GM18517 (cell line): ENCODE data around the gene ZSCAN29.
"Not testable (repeated sequence)": the region's sequence is repeated elsewhere in the genome, so short reads cannot be mapped to it uniquely, and the experiment has no call there.

Experiments
- ATAC-seq: cut with Tn5 transposase; IDR thresholded peaks from one replicate; pipeline ENCODE4 v1.9.1; 2021; ENCODE audit warnings: mild to moderate bottlenecking, moderate library complexity; ENCODE audit not compliant: unreplicated experiment

ZSCAN29 gene

GRCh38 chr15:43370975-43371974 lies at the start of gene ZSCAN29, which contains the start of gene TUBGCP4:
TSS of gene ZSCAN29 (minus strand) at chr15:43371043. CDS start at chr15:43369913, 1,130 bp downstream.
TSS of gene TUBGCP4 (plus strand) at chr15:43371101. CDS start at chr15:43371355, 254 bp downstream.
- ATAC-seq: no peak

DNA sequence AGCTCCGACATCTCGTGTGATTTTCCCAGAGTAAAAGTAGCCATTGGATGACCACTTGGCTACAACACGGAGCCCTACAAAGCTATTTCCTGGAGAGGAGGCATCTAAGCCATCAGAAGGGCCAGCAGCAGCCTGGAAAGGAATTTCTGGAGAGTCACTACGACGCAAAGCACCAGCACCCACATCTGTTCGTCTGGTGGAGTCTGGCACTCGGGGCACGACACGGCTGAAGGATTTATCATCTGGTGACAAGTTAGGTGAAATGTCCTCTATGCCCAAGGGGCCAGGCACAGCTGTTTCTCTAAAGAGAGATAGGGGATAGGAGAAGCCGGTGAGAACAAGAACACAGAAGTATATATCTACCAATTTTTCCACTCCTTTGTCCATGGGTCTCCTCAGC lies 49.6 kb upstream of the ZSCAN29 start:
- ATAC-seq: no peak

- no peak for ATAC-seq
Measured at GRCh38 chr15:43414196-43414595, 43.4 kb upstream of the ZSCAN29 start.

DNA sequence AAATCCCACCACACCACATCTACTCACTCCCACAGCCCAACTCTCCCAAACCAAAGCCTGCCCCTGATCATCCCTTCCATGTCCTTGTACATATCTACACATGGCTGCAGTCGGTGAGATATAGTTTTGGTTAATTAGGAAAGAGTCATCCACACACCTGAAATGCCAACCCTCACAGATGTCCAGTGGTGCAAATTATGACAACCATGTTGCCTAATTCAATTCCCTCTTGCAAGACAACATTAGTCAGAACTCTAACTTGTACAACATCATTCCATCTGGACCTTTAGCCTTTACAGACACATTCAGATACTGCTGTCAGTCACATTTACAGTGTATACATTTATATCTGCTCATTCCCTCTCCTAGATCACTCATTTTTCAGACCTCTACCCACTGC lies 41.3 kb upstream of the ZSCAN29 start:
- ATAC-seq: no peak

DNA sequence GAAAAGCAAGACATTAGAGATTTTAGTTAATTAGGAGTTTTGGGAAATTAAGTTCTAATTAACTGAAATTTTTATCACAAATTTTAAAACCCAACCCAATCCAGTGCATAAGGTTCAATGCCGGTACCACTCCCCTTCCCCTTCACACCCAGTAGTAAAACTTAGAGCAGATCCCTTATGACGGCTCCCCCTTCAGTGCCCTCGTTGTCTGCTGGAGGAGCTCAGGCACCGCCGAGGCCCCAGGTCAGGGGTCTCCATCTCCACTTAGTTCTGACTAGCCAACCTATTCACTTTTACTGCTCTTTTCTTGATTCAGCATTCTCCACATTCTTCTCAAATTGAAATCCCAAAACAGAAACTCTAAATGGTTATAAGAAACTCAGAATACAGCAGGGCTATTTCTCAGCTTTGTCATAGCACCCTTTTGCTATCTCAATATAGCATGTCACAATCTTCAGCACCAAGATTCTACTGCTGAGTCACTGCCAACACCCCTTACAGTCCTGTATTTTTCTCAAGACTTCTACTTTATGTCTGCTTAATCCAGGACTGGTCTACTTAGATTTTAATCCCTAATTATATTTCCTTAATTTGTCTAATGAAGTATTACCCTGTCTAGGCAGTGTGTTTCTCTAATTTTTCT lies 39.9 kb upstream of the ZSCAN29 start:
- ATAC-seq: no peak

GRCh38 chr15:43408789-43409188 lies 37.9 kb upstream of the ZSCAN29 start:
- ATAC-seq: no peak

DNA sequence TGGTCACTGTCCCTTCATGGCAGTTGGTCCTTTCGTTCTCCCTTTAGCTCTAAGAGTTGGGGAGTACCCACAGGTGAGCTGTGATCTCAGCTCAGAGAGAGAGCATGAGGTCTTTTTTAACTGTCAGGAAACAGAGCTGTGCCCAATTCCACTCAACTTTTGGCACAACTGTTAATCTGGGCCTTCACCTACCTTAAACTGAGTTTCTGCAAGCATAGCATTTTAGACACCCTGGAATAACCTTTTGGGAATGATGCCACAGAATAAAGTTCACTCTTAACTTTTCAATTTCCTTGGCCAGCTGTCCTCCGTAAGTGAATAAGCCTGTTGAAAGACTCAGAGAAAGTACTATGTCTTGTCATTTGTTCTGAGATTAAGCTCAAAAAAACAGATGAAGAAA lies 36.0 kb upstream of the ZSCAN29 start:
- ATAC-seq: no peak

GRCh38 chr15:43406189-43406588 lies 35.3 kb upstream of the ZSCAN29 start:
- ATAC-seq: no peak

- no peak for ATAC-seq
Measured at GRCh38 chr15:43404130-43404529, 33.3 kb upstream of the ZSCAN29 start.

DNA sequence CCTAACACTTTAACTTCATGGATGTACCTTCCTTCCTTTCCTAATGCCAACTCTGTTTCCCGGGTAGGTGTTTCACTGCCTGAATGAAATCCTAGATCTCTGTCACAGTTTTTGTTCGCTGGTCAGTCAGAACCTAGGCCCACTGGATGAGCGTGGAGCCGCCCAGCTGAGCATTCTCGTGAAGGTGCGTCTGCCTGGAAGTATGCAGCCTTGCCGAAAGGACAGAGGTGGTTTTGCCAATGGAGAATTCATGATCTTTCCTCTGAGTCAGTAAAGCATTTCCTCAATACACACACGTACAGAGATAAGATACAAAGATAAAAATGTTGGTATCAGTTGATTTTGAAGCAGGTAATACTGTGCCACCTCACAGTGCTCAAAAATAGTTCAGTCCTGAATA lies 32.8 kb upstream of the ZSCAN29 start:
- no peak for ATAC-seq

DNA sequence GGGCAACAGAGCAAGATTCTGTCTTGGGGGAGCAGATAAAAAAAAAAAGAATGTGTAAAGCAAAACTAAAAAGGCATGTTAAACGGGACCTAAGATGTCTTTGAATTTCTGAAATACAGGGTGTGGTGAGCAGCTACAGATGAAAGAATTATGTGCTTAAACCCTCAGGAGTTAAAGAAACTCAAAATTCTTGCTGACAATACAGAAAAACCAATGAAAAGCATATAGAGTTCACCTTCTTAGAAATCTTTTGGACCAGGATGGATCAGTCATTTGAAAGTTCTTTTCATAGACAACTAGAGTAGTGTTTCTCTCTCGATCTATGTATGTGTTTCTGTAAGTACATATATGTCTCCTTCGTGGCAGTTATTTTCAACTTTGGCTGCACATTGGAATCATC lies 31.4 kb upstream of the ZSCAN29 start:
- ATAC-seq: no peak

DNA sequence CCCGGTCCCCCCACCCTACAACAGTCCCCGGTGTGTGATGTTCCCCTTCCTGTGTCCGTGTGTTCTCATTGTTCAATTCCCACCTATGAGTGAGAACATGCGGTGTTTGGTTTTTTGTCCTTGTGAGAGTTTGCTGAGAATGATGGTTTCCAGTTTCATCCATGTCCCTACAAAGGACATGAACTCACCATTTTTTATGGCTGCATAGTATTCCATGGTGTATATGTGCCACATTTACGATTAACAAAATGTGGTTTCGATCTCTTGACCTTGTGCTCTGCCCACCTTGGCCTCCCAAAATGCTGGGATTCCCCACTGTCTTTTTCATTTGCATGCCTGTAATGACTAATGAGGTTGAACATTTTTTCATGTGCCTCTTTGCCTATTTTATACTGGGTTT lies 22.7 kb upstream of the ZSCAN29 start:
- not testable (repeated sequence) for ATAC-seq

DNA sequence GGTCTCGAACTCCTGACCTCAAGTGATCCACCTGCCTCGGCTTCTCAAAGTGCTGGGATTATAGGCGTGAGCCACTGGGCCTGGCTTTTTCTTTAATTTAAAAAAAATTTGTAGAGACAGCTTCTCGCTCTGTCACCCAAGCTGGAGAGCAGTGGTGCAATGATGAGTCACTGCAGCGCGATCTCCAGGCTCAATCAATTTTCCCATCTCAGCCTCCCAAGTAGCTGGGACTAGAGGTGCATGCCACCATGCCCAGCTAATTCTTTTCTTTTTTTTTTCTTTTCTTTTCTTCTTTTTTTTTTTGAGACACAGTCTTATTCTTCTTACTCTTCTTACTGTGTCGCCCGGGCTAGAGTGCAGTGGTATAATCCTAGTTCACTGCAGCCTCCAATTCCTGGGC lies 19.9 kb upstream of the ZSCAN29 start:
- ATAC-seq: no peak

GRCh38 chr15:43383070-43383469 lies 12.2 kb upstream of the ZSCAN29 start:
- no peak for ATAC-seq

GRCh38 chr15:43382310-43382709 lies 11.5 kb upstream of the ZSCAN29 start:
- no peak for ATAC-seq

DNA sequence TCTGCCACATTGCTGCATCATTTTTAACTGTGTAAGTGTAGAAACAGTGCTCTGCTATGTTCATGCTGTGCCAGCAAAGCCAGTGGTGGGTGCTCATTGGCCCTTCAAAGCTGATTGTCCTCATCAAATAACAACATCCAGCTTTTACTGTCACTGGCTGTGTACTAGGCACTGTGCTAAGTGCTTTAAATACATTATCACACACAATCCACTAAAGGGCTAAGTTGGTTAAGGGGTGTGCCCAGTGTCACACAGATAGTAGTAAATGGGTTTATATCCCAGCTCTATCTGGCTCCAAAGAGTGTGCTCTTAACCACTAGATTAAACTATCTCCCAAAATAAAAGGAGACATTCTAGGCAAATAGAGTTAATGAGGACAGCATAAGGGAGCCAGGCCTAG lies 7.8 kb upstream of the ZSCAN29 start:
- ATAC-seq: no peak

DNA sequence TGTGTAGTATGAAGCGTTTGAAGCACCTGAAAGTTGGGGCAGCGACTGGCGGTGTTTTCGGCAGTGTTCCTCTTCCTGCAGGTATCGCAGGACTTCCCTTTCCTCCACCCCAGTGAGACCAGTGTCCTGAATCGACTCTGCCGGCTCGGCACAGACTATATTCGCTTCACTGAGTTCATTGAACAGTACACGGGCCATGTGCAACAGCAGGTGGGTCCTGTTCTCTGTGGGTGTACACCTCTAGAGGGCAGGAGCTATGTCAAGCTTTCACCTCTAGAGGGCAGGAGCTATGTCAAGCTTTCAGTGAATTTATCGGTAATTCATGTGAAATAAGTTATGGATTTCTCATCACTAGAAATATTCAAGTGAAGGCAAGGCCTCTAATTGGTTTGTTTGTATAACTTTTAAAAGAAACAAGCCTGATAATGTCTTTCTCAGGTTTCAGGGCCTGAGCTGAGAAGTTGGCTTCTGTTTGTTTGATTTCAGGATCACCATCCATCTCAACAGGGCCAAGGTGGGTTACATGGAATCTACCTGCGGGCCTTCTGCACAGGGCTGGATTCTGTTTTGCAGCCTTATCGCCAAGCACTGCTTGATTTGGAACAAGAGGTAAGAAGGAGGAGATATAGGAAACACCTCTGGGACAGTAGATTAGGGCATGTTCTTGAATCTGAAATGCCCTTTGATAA lies 5.3 kb upstream of the ZSCAN29 start:
- ATAC-seq: no peak

DNA sequence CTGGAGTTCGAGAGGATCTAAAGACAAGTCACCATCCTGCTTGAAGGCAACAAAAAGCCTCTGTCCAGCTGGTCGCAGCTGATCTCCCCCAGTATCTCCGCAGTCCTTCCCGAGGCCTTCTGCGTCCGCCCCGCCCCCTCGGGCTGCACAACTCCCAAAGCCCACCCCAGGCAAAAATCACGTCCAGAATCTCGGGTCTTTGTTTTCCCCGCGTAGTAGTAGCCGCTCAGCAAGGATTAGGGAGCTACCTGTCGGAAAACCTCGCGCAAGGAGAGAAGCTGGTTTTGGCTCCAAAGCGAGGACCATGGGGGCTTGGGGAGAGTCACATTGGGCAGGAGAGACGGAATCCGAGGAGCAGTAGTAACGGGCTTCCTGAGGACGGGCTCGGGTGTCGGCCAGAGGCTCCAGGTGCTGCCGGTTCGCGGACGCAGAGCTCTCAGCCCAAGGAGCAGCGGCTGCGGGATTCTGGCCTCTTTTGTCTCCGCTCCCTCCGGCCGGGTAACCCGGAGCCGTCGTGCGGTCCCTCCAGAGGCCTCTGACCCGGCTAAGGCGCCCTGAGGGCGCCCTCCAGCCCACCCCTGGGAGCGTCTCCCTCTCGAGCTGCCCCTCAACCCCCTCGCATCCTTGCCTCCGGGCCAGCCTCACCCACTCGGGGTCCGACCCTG lies 401 bp downstream of the ZSCAN29 start:
- no peak for ATAC-seq

DNA sequence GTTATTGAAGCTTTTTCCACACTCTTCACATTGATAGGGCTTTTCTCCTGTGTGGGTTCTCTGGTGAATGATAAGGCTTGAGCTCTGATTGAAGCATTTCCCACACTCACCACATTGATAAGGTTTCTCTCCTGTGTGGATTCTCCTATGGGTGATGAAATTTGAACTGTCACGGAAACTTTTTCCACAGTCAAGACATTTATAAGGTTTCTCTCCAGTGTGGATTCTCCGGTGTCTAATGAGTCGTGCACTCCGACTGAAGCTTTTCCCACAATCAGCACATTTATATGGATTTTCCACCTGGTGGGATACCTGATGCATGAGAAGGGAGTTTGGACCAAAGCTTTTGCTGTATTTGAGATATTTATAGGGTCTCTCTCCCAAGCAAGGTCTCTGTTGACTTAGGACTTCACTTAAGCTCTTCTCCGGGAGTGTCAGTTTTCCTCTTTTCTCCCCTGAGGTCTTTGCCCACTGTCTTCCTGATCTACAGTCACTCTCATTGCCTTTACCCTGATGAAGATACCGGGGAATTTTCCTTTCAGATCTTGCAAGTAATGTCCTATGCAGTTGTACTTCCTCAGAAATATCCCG lies 9.4 kb downstream of the ZSCAN29 start:
- ATAC-seq: no peak

GRCh38 chr15:43360821-43361220 lies 10.0 kb downstream of the ZSCAN29 start:
- no peak for ATAC-seq
